C4-2B (cell line): ENCODE data around the gene MYZAP.

Experiments
- CTCF ChIP-seq: fragments of 450-650 bp; conservative IDR thresholded peaks from 2 replicates; pipeline ENCODE4 v1.5.1; 2017; ENCODE audit warnings: mild to moderate bottlenecking
- ZFX ChIP-seq: fragments of 450-650 bp; IDR thresholded peaks from 2 replicates; pipeline ENCODE4 v1.6.1; 2017

DNA sequence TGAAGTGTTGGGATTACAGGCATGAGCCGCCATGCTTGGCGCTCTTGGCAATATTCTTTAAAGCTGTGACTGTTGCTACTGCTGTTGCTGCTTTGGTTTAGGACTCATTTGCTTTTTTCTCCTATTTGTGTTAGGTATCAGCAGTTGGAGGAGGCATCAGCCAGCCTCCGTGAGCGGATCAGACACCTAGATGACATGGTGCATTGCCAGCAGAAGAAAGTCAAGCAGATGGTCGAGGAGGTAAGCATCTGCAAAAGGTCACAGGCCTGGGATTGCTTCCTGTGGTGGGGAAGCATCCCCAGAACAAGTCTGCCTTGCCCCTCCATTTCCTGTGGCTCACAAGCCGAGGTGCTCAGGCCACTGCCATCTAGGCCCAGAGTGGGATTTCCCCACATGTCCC lies 47.6 kb downstream of the MYZAP start:
- no peak for TF ChIP-seq CTCF
- no peak for TF ChIP-seq ZFX
